WTC11 (cell line): ENCODE data around the gene USP49. TPM values are rescaled to one million over a fixed set of nuclear protein-coding genes. Genes with fewer than 3 reads are reported as not detected.

ENCODE experiments used
- ATAC-seq: fragments of 200-7000 bp; cut with Tn5 transposase; 2 replicates; pipeline ENCODE4 v1.10.0; 2021; ENCODE audit warnings: mild to moderate bottlenecking, moderate library complexity
- CTCF ChIA-PET: fragments of 300-600 bp; sonication (Branson Sonifier 250); formaldehyde crosslinking; loops from one replicate; lab custom pipeline; 2021; ENCODE audit warnings: antibody characterized with exemption; lab: Charles Lee
- POLR2A ChIA-PET: fragments of 350-600 bp; sonication (Branson Sonifier 250); formaldehyde crosslinking; loops from one replicate; lab custom pipeline; 2021; ENCODE audit warnings: antibody characterized with exemption; lab: Charles Lee
- DNase-seq: peaks from one replicate; pipeline ENCODE4 v3.0.0; 2021; ENCODE audit warnings: low spot score
- H3K27ac Mint-ChIP-seq: 2 replicates; pipeline ENCODE4 v1.8.0; 2021; ENCODE audit warnings: mixed read lengths
- H3K27me3 Mint-ChIP-seq: 2 replicates; pipeline ENCODE4 v1.8.0; 2021; ENCODE audit warnings: low read depth, mild to moderate bottlenecking, moderate library complexity, mixed read lengths
- H3K36me3 Mint-ChIP-seq: 2 replicates; pipeline ENCODE4 v1.8.0; 2021; ENCODE audit warnings: mixed read lengths
- H3K4me1 Mint-ChIP-seq: 2 replicates; pipeline ENCODE4 v1.8.0; 2022; ENCODE audit warnings: mixed read lengths
- H3K4me3 Mint-ChIP-seq: 2 replicates; pipeline ENCODE4 v1.8.0; 2021; ENCODE audit warnings: mild to moderate bottlenecking, moderate library complexity, mixed read lengths
- H3K9me3 Mint-ChIP-seq: 2 replicates; pipeline ENCODE4 v1.8.0; 2021; ENCODE audit warnings: mixed read lengths
- CREB1 ChIP-seq: sonication (generic); formaldehyde crosslinking; IDR thresholded peaks from 2 replicates; pipeline ENCODE4 v1.8.0; 2023; ENCODE audit warnings: mild to moderate bottlenecking, missing genetic modification reagents
- GRHL2 ChIP-seq: fragments of 250-450 bp; sonication (Bioruptor Pico); IDR thresholded peaks from 2 replicates; pipeline ENCODE4 v1.8.0; 2022; ENCODE audit warnings: mild to moderate bottlenecking, moderate library complexity; ENCODE audit not compliant: insufficient replicate concordance, severe bottlenecking
- JAZF1 ChIP-seq: fragments of 250-450 bp; sonication (Bioruptor Pico); IDR thresholded peaks from 2 replicates; pipeline ENCODE4 v1.9.0; 2021; ENCODE audit warnings: moderate library complexity, mild to moderate bottlenecking, inconsistent platforms
- MXD4 ChIP-seq: fragments of 250-450 bp; sonication (Bioruptor Pico); IDR thresholded peaks from 2 replicates; pipeline ENCODE4 v1.8.0; 2021; ENCODE audit warnings: mild to moderate bottlenecking, moderate library complexity, borderline replicate concordance
- NFE2L1 ChIP-seq: sonication (generic); formaldehyde crosslinking; IDR thresholded peaks from 2 replicates; pipeline ENCODE4 v1.8.1; 2023; ENCODE audit warnings: missing genetic modification reagents
- ZNF671 ChIP-seq: fragments of 250-450 bp; sonication (Bioruptor Pico); IDR thresholded peaks from 2 replicates; pipeline ENCODE4 v1.8.0; 2021; ENCODE audit warnings: mild to moderate bottlenecking
- total RNA-seq: library from RNA; stranded (reverse); gene quantifications from 3 replicates; pipeline ENCODE4 v1.2.3, GENCODE V29; 2021
- TF ChIP-seq, protein P1 (sequence below): sonication (generic); formaldehyde crosslinking; IDR thresholded peaks from 2 replicates; pipeline ENCODE4 v1.8.0; 2023; ENCODE audit warnings: missing genetic modification reagents, mild to moderate bottlenecking, borderline replicate concordance
- TF ChIP-seq, protein P2 (sequence below): sonication (generic); formaldehyde crosslinking; IDR thresholded peaks from 2 replicates; pipeline ENCODE4 v1.8.1; 2022; ENCODE audit warnings: low read depth, mild to moderate bottlenecking, moderate library complexity, missing genetic modification reagents, borderline replicate concordance
- TF ChIP-seq, protein P3 (sequence below): fragments of 250-450 bp; sonication (Bioruptor Pico); IDR thresholded peaks from 2 replicates; pipeline ENCODE4 v1.8.0; 2021; ENCODE audit warnings: mild to moderate bottlenecking
- TF ChIP-seq, protein P4 (sequence below): fragments of 250-450 bp; sonication (Bioruptor Pico); IDR thresholded peaks from 2 replicates; pipeline ENCODE4 v1.9.0; 2021; ENCODE audit warnings: moderate library complexity, mild to moderate bottlenecking, inconsistent platforms, borderline replicate concordance
- TF ChIP-seq, protein P5 (sequence below): fragments of 250-450 bp; sonication (Bioruptor Pico); IDR thresholded peaks from 2 replicates; pipeline ENCODE4 v1.9.0; 2021; ENCODE audit warnings: mild to moderate bottlenecking, borderline replicate concordance
- TF ChIP-seq, protein P6 (sequence below): sonication (generic); formaldehyde crosslinking; IDR thresholded peaks from 2 replicates; pipeline ENCODE4 v1.8.1; 2022; ENCODE audit warnings: missing genetic modification reagents, borderline replicate concordance

Gene USP49
- total RNA-seq, 1 experiment from 2014 or later: 18.4 TPM

DNA sequence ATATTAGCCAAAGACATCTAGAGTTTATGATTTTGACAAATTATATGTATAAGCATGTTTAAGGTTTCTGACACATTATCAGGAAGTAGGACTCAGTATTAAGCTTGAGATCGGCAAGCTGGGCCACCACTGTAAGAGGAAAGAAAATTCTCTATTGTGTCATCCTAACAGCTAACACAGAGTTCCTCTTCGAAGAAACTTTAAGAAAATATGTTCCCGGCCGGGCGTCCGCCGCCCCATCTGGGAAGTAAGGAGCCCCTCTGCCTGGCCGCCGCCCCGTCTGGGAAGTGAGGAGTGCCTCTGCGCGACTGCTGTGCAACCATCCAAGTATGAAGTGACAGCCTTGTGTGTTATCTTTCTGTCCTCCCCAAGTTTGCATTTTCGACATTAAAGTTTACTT, 23.0 kb downstream of the USP49 start (continued):
- TF ChIP-seq, protein P1, sequence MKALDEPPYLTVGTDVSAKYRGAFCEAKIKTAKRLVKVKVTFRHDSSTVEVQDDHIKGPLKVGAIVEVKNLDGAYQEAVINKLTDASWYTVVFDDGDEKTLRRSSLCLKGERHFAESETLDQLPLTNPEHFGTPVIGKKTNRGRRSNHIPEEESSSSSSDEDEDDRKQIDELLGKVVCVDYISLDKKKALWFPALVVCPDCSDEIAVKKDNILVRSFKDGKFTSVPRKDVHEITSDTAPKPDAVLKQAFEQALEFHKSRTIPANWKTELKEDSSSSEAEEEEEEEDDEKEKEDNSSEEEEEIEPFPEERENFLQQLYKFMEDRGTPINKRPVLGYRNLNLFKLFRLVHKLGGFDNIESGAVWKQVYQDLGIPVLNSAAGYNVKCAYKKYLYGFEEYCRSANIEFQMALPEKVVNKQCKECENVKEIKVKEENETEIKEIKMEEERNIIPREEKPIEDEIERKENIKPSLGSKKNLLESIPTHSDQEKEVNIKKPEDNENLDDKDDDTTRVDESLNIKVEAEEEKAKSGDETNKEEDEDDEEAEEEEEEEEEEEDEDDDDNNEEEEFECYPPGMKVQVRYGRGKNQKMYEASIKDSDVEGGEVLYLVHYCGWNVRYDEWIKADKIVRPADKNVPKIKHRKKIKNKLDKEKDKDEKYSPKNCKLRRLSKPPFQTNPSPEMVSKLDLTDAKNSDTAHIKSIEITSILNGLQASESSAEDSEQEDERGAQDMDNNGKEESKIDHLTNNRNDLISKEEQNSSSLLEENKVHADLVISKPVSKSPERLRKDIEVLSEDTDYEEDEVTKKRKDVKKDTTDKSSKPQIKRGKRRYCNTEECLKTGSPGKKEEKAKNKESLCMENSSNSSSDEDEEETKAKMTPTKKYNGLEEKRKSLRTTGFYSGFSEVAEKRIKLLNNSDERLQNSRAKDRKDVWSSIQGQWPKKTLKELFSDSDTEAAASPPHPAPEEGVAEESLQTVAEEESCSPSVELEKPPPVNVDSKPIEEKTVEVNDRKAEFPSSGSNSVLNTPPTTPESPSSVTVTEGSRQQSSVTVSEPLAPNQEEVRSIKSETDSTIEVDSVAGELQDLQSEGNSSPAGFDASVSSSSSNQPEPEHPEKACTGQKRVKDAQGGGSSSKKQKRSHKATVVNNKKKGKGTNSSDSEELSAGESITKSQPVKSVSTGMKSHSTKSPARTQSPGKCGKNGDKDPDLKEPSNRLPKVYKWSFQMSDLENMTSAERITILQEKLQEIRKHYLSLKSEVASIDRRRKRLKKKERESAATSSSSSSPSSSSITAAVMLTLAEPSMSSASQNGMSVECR (CRISPR knock-in tag): no peak
- TF ChIP-seq JAZF1 (CRISPR knock-in tag): no peak

DNA sequence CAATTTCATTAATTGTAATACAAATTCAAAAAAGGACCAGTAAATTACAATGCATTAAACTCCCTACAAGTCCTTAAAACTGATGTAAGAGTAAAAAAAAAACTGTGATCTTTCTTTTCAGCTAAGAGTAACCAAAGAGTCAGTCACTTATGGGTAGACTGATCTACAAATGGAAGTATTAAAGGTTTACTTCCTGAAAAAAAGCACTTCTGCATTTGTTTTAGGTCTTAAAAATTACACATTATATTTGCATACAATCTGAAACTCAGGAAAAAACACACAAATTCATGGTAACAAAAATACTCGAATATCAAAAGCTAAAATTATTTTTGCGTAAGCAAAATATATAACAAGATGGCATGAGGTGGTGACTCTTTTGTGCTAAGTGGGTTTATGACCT, 23.5 kb downstream of the USP49 start:
- DNase-seq: no peak
- ChIA-PET CTCF (interaction anchor here (0.6 to 1.5 kb wide), 2 partner anchors 15 to 49 kb away, joined by 3 to 4 read pairs; partner anchors contain the start of genes BYSL and MED20), POLR2A (interaction anchor here (0.7 kb wide), 1 partner anchor 131 kb away, joined by 3 read pairs; no protein-coding TSS in a partner anchor)
- H3K27ac Mint-ChIP-seq: no peak overlapping the region
- H3K27me3 Mint-ChIP-seq: no peaks in the 10 kb centered on the region
- 0 out of 2 replicates have a peak, but pooled peaks cover 2% of the 10 kb centered on the region for H3K4me1 Mint-ChIP-seq
- no peaks in the 10 kb centered on the region for H3K9me3 Mint-ChIP-seq
- no peak overlapping the region for H3K4me3 Mint-ChIP-seq
- no peak for TF ChIP-seq NFE2L1 (CRISPR knock-in tag)
- TF ChIP-seq, protein P2, sequence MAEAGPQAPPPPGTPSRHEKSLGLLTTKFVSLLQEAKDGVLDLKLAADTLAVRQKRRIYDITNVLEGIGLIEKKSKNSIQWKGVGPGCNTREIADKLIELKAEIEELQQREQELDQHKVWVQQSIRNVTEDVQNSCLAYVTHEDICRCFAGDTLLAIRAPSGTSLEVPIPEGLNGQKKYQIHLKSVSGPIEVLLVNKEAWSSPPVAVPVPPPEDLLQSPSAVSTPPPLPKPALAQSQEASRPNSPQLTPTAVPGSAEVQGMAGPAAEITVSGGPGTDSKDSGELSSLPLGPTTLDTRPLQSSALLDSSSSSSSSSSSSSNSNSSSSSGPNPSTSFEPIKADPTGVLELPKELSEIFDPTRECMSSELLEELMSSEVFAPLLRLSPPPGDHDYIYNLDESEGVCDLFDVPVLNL (CRISPR knock-in tag): no peak
- no peak for TF ChIP-seq CREB1
- TF ChIP-seq, protein P3, sequence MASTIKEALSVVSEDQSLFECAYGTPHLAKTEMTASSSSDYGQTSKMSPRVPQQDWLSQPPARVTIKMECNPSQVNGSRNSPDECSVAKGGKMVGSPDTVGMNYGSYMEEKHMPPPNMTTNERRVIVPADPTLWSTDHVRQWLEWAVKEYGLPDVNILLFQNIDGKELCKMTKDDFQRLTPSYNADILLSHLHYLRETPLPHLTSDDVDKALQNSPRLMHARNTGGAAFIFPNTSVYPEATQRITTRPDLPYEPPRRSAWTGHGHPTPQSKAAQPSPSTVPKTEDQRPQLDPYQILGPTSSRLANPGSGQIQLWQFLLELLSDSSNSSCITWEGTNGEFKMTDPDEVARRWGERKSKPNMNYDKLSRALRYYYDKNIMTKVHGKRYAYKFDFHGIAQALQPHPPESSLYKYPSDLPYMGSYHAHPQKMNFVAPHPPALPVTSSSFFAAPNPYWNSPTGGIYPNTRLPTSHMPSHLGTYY (CRISPR knock-in tag): no peak
- TF ChIP-seq MXD4: no peak
- TF ChIP-seq GRHL2 (CRISPR knock-in tag): no peak
- TF ChIP-seq, protein P4, sequence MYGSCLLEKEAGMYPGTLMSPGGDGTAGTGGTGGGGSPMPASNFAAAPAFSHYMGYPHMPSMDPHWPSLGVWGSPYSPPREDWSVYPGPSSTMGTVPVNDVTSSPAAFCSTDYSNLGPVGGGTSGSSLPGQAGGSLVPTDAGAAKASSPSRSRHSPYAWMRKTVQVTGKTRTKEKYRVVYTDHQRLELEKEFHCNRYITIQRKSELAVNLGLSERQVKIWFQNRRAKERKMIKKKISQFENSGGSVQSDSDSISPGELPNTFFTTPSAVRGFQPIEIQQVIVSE: no peak
- no peak for TF ChIP-seq ZNF671 (CRISPR knock-in tag)
- no peak for ATAC-seq
- peaks cover 3% of the 10 kb centered on the region; the same call in 1 of the 2 replicates for H3K36me3 Mint-ChIP-seq

DNA sequence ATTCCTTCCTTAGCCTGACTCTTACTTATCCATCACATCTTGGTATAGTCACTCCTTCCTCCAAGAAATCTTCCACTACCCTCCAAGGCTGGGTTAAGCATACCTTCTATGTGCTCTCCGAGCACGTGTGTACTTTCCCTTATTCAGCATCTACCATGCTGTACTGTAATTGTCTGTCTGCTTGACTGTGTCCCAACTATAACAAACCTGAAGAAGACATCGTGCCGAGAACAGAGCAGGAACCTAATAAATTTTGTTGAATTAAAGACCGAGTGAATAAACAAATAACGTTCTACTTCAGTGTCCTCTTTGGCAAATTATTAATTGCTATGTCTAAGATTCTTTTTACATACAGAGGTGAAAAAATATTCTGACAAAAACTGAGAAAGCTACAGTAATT, 35.8 kb downstream of the USP49 start:
- no peaks in the 10 kb centered on the region for H3K4me1 Mint-ChIP-seq
- CTCF ChIA-PET: no interaction called here
- H3K27ac Mint-ChIP-seq: no peak overlapping the region
- H3K9me3 Mint-ChIP-seq: no peaks in the 10 kb centered on the region
- no peaks in the 10 kb centered on the region for H3K36me3 Mint-ChIP-seq
- H3K4me3 Mint-ChIP-seq: no peak overlapping the region
- POLR2A ChIA-PET: interaction anchor here (0.5 to 0.6 kb wide), 2 partner anchors 9 to 604 kb away, joined by 3 to 4 read pairs; no protein-coding TSS in a partner anchor
- TF ChIP-seq, protein P5, sequence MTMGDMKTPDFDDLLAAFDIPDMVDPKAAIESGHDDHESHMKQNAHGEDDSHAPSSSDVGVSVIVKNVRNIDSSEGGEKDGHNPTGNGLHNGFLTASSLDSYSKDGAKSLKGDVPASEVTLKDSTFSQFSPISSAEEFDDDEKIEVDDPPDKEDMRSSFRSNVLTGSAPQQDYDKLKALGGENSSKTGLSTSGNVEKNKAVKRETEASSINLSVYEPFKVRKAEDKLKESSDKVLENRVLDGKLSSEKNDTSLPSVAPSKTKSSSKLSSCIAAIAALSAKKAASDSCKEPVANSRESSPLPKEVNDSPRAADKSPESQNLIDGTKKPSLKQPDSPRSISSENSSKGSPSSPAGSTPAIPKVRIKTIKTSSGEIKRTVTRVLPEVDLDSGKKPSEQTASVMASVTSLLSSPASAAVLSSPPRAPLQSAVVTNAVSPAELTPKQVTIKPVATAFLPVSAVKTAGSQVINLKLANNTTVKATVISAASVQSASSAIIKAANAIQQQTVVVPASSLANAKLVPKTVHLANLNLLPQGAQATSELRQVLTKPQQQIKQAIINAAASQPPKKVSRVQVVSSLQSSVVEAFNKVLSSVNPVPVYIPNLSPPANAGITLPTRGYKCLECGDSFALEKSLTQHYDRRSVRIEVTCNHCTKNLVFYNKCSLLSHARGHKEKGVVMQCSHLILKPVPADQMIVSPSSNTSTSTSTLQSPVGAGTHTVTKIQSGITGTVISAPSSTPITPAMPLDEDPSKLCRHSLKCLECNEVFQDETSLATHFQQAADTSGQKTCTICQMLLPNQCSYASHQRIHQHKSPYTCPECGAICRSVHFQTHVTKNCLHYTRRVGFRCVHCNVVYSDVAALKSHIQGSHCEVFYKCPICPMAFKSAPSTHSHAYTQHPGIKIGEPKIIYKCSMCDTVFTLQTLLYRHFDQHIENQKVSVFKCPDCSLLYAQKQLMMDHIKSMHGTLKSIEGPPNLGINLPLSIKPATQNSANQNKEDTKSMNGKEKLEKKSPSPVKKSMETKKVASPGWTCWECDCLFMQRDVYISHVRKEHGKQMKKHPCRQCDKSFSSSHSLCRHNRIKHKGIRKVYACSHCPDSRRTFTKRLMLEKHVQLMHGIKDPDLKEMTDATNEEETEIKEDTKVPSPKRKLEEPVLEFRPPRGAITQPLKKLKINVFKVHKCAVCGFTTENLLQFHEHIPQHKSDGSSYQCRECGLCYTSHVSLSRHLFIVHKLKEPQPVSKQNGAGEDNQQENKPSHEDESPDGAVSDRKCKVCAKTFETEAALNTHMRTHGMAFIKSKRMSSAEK (CRISPR knock-in tag): no peak
- TF ChIP-seq, protein P6, sequence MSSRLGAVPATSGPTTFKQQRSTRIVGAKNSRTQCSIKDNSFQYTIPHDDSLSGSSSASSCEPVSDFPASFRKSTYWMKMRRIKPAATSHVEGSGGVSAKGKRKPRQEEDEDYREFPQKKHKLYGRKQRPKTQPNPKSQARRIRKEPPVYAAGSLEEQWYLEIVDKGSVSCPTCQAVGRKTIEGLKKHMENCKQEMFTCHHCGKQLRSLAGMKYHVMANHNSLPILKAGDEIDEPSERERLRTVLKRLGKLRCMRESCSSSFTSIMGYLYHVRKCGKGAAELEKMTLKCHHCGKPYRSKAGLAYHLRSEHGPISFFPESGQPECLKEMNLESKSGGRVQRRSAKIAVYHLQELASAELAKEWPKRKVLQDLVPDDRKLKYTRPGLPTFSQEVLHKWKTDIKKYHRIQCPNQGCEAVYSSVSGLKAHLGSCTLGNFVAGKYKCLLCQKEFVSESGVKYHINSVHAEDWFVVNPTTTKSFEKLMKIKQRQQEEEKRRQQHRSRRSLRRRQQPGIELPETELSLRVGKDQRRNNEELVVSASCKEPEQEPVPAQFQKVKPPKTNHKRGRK (CRISPR knock-in tag): no peak
- DNase-seq (no peak), ATAC-seq (no peak)
- H3K27me3 Mint-ChIP-seq: no peaks in the 10 kb centered on the region
